GM18951 (cell line): Measurements from ENCODE around the gene RGS6.

Experiments
- POLR2A ChIP-seq: IDR thresholded peaks from 4 replicates; pipeline ENCODE4 v1.6.1; 2011; ENCODE audit warnings: mild to moderate bottlenecking; ENCODE audit not compliant: insufficient read length, insufficient read depth; ENCODE audit errors: extremely low read depth
- in situ Hi-C: fragments of 300-500 bp; cut with MboI; formaldehyde crosslinking; loops from one replicate; pipeline ENCODE4 v1.12.0; 2022; ENCODE audit warnings: low sequenced_read_pairs, mixed read lengths, inconsistent platforms; ENCODE audit not compliant: unreplicated experiment

The RGS6 gene

GRCh38 chr14:72401632-72402376 is 469.6 kb downstream of the RGS6 start:
- in situ Hi-C loops = no loop called here
- no peak for TF ChIP-seq POLR2A

- TF ChIP-seq POLR2A = no peak
- in situ Hi-C loops = no loop called here
These were observed 470.1 kb downstream of the RGS6 start for GRCh38 chr14:72402377-72402772.

DNA sequence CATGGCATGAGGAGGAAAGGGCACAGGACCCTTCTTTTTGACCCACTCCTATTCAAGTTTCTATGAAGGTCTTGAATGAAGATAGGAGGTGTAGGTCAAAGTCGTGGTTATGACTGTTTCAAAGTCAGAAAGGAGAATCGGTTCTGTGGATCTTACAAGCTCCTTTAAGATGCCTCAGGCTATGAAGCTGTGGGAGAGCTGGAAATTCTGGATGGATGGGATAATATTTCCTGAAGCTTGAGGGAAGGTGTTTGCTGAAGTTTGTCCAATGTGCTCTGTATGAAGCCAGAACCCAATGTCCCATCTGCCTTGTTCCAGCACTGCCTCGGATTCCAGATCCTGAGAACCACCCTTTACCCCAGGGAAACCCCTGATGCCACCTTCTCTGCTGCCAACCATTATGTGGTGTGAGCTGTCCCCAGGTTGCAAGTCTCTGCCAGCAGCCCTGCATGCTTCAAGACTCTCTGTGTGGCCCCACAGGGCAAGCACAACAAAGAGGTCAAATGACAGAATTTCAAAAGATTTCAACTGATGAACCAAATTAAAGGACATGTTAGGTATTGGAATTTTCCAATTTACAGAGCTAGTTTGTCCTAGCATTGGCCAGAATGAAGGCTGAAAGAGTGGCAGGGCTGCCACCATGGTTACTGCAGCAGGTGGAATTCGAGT is 472.0 kb downstream of the RGS6 start:
- in situ Hi-C loops = no loop called here

GRCh38 chr14:72404998-72405397 is 472.8 kb downstream of the RGS6 start:
- TF ChIP-seq POLR2A = no peak
- in situ Hi-C loops = no loop called here

More for the DNA sequence above, 472.0 kb downstream of the RGS6 start:
- TF ChIP-seq POLR2A = no peak

DNA sequence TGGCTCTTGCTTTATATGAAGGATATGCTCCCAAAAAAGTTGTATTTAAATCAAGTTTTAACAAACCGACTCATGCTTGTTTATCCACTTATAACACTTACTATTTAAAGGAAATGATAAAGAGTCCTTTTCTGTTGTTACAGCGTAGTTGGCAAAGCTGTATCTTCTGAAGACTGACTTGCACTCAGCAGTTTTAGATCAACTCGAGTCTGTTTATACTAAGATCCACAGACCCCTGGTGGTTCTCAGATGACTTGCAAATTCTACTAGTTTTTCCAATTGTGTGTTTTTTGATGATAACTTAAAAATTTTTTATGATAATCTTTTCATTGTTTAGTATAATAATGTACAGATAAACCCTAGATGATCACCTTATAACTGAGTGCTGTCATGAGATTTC is 475.8 kb downstream of the RGS6 start:
- no peak for TF ChIP-seq POLR2A
- in situ Hi-C loops = no loop called here

GRCh38 chr14:72409047-72409446 is 476.8 kb downstream of the RGS6 start:
- in situ Hi-C loops = no loop called here
- no peak for TF ChIP-seq POLR2A

GRCh38 chr14:72416081-72416849 is 484.0 kb downstream of the RGS6 start:
- in situ Hi-C loops = no loop called here
- TF ChIP-seq POLR2A = no peak

DNA sequence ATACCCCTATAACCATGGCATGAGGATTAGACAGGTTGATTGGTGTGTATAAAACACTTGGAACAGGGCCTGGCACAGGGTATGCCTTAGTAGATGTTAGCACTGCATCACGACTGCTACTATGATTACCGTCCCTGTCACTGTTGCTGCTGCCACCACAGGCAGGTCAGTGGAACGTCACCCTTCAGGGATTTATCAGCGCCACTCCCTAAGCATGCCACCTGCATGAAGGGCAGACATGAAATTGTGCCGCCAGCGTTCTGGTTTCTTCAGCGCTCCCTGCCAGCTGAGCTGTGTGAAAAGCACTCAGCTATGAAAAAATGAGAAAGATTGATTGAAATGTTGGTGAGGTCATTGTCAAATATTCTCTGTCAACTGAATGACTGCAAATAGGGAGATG is 484.7 kb downstream of the RGS6 start:
- TF ChIP-seq POLR2A = no peak
- in situ Hi-C loops = no loop called here

- in situ Hi-C loops = no loop called here
- no peak for TF ChIP-seq POLR2A
These were observed 486.6 kb downstream of the RGS6 start for GRCh38 chr14:72418806-72419205.

DNA sequence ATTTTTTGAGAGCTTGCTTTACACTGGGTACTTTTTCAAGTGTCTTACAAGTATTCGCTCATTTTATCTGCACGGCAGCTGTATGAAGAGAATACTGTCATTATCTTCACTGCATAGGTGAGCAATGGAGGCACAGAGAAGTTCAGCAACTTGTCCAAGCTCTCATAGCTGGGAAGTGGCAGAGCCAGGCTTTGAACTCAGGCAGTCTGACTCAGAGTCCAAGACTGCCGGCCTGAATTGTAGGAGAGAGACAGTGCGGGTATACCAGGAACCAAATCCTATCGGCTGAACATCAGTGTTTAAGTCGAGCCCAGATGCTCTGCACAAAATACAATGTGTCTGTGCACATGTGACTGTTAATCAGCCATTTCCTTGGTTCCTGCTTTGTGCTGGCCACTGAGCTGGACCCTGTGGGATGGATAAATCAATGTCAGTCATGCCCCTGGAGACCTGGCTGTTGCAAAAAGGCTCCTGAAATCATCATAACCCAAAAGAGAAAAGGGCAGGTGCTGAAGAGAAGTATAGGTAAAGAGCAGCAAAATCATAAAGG is 487.1 kb downstream of the RGS6 start:
- TF ChIP-seq POLR2A = no peak
- in situ Hi-C loops = no loop called here

GRCh38 chr14:72420749-72421474 is 488.7 kb downstream of the RGS6 start:
- no peak for TF ChIP-seq POLR2A
- in situ Hi-C loops = no loop called here

- no peak for TF ChIP-seq POLR2A
- in situ Hi-C loops = no loop called here
These were observed 491.7 kb downstream of the RGS6 start for GRCh38 chr14:72423957-72424356.

GRCh38 chr14:72430457-72430856 is 498.2 kb downstream of the RGS6 start:
- in situ Hi-C loops = no loop called here
- no peak for TF ChIP-seq POLR2A
